ENCODE data around the gene ARHGEF10L.

DNA sequence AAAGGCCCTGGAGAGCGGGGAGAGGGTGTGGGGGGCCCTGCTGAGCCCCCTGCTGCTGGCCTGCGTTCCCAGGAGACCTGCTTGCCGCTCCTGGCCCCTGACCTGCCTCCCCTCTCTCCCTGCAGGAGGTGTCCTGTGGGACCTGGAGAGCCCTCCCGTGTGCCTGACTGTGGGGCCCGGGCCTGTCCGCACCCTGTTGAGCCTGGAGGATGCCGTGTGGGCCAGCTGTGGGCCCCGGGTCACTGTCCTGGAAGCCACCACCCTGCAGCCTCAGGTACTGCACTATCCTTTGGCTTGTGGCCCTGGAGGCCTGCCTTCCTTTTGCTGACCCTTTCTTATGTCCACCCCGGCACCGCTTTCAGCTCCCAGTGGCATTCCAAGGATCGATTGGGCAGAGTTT, 124.8 kb downstream of the ARHGEF10L start:
- TF ChIP-seq, protein P1, sequence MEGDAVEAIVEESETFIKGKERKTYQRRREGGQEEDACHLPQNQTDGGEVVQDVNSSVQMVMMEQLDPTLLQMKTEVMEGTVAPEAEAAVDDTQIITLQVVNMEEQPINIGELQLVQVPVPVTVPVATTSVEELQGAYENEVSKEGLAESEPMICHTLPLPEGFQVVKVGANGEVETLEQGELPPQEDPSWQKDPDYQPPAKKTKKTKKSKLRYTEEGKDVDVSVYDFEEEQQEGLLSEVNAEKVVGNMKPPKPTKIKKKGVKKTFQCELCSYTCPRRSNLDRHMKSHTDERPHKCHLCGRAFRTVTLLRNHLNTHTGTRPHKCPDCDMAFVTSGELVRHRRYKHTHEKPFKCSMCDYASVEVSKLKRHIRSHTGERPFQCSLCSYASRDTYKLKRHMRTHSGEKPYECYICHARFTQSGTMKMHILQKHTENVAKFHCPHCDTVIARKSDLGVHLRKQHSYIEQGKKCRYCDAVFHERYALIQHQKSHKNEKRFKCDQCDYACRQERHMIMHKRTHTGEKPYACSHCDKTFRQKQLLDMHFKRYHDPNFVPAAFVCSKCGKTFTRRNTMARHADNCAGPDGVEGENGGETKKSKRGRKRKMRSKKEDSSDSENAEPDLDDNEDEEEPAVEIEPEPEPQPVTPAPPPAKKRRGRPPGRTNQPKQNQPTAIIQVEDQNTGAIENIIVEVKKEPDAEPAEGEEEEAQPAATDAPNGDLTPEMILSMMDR (conservative IDR thresholded peaks at IDR 0.05) = no peak
- TF ChIP-seq EZH2 (IDR thresholded peaks at IDR 0.05; ENCODE audit: low read depth) = no peak
